Keratinocyte (primary cell): ENCODE measurements around the gene GRK5. TPM values are rescaled to one million over a fixed set of nuclear protein-coding genes. Genes with fewer than 3 reads are reported as not detected.

ENCODE experiments used
- DNase-seq: peaks from one replicate; pipeline ENCODE4 v3.0.0-alpha.2; 2011; ENCODE audit warnings: low read depth, missing footprints, low spot score
- FAIRE-seq: peaks from 2 replicates; lab custom pipeline; 2011; peaks lifted over from hg19 to GRCh38; lab: Jason Lieb, UNC
- H2AFZ ChIP-seq: 2 replicates; pipeline ENCODE4 v1.6.0; 2012; ENCODE audit warnings: low read length, control low read depth, inconsistent platforms; ENCODE audit not compliant: control insufficient read depth
- H3K27ac ChIP-seq: 2 replicates; pipeline ENCODE4 v1.5.1; 2011; ENCODE audit warnings: low read length; ENCODE audit not compliant: control insufficient read depth, insufficient read depth
- H3K27me3 ChIP-seq: 3 replicates; pipeline ENCODE4 v1.6.0; 2011; ENCODE audit warnings: low read length; ENCODE audit not compliant: control insufficient read depth, insufficient read depth; ENCODE audit errors: extremely low read depth
- H3K36me3 ChIP-seq, 2 experiments: 2 replicates in 1 of 2; 3 replicates in 1 of 2; pipeline ENCODE4 v1.5.1; 2011; ENCODE audit warnings: low read length in 2 of 2, mild to moderate bottlenecking in 1 of 2; ENCODE audit not compliant: control insufficient read depth in 2 of 2, insufficient read depth in 2 of 2; ENCODE audit errors: extremely low read depth in 1 of 2
- H3K4me1 ChIP-seq: 3 replicates; pipeline ENCODE4 v1.5.1; 2011; ENCODE audit warnings: low read length; ENCODE audit not compliant: control insufficient read depth, insufficient read depth; ENCODE audit errors: extremely low read depth
- H3K4me2 ChIP-seq: 3 replicates; pipeline ENCODE4 v1.6.0; 2011; ENCODE audit warnings: low read depth, low read length; ENCODE audit not compliant: control insufficient read depth, insufficient read depth; ENCODE audit errors: extremely low read depth
- H3K4me3 ChIP-seq, 3 experiments: fragments of 200-600 bp in 1 of 3; sonication (generic) in 1 of 3; 2 replicates in 2 of 3; 3 replicates in 1 of 3; pipeline ENCODE4 v1.5.1; 2011 to 2016; ENCODE audit warnings: low read length in 3 of 3, mild to moderate bottlenecking in 3 of 3, control low read depth in 2 of 3, inconsistent platforms in 1 of 3, low read depth in 1 of 3, mixed read lengths in 1 of 3, mixed run types in 1 of 3, moderate library complexity in 1 of 3; ENCODE audit not compliant: control insufficient read depth in 2 of 3, insufficient read depth in 2 of 3; ENCODE audit errors: extremely low read depth in 1 of 3
- H3K79me2 ChIP-seq: 2 replicates; pipeline ENCODE4 v1.6.0; 2012; ENCODE audit warnings: low read length; ENCODE audit not compliant: control insufficient read depth, insufficient read depth
- H3K9ac ChIP-seq: 3 replicates; pipeline ENCODE4 v1.6.0; 2011; ENCODE audit warnings: low read length; ENCODE audit not compliant: control insufficient read depth, insufficient read depth; ENCODE audit errors: extremely low read depth
- H3K9me1 ChIP-seq: 3 replicates; pipeline ENCODE4 v1.6.0; 2011; ENCODE audit warnings: low read length; ENCODE audit not compliant: control insufficient read depth, insufficient read depth; ENCODE audit errors: extremely low read depth
- H3K9me3 ChIP-seq: 2 replicates; pipeline ENCODE4 v1.5.1; 2012; ENCODE audit warnings: low read depth, low read length; ENCODE audit not compliant: control insufficient read depth
- H4K20me1 ChIP-seq: 3 replicates; pipeline ENCODE4 v1.6.0; 2011; ENCODE audit warnings: low read length; ENCODE audit not compliant: control insufficient read depth, insufficient read depth; ENCODE audit errors: extremely low read depth
- CTCF ChIP-seq, 3 experiments: IDR thresholded peaks in 1 of 3; conservative IDR thresholded peaks in 1 of 3; optimal IDR thresholded peaks in 1 of 3; 2 replicates in 2 of 3; 3 replicates in 1 of 3; pipeline versions ENCODE3 to v1.5.1; 2011; ENCODE audit warnings: low read length in 3 of 3, mild to moderate bottlenecking in 3 of 3, moderate library complexity in 2 of 3, control low read depth in 1 of 3, inconsistent platforms in 1 of 3; ENCODE audit not compliant: insufficient read depth in 2 of 3; ENCODE audit errors: extremely low read depth in 1 of 3
- EZH2 ChIP-seq: IDR thresholded peaks from one replicate; pipeline ENCODE4 v1.6.1; 2012; ENCODE audit warnings: inconsistent platforms, mild to moderate bottlenecking, low read length, moderate library complexity
- dilution Hi-C: fragments of 300-500 bp; cut with MboI; formaldehyde crosslinking; loops from one replicate; pipeline ENCODE4 v1.7.0; 2020; ENCODE audit warnings: low sequenced_read_pairs; ENCODE audit not compliant: extremely low pct_ligation_motif_present
- polyA plus RNA-seq, 5 experiments: library from polyadenylated mRNA; depleted of rRNA in 3 of 5; stranded (reverse) in 3 of 5; stranded (forward) in 1 of 5; unstranded in 1 of 5; fragments of >200 nt; gene quantifications; 1 replicate in 1 of 5; 2 replicates in 3 of 5; 3 replicates in 1 of 5; pipeline versions ENCODE4 v1.2.1 to v1.2.3, GENCODE V29; 2011 to 2012; ENCODE audit warnings: missing spikeins in 2 of 5, low read depth in 1 of 5, low replicate concordance in 1 of 5

The GRK5 gene
- polyA plus RNA-seq, 1 donor (not counting 4 experiments of a cell fraction or from before 2014, with no cell fraction given), result 7.6 TPM

- H2AFZ ChIP-seq, result no peak overlapping the region
- no peak for DNase-seq
- no peaks in the 10 kb centered on the region for H3K79me2 ChIP-seq
- no peak overlapping the region for H3K4me2 ChIP-seq
- H3K9me1 ChIP-seq, result no peaks in the 10 kb centered on the region
- no peak overlapping the region for H3K4me3 ChIP-seq
- H3K4me1 ChIP-seq, result peaks cover 4% of the 10 kb centered on the region
- H3K36me3 ChIP-seq, result peaks cover 0 to 3% of the 10 kb centered on the region in 2 experiments
- TF ChIP-seq CTCF (optimal IDR thresholded peaks at IDR 0.05 in 1 of 3, IDR thresholded peaks at IDR 0.05 in 1 of 3, conservative IDR thresholded peaks at IDR 0.05 in 1 of 3; ENCODE audit: extremely low read depth in 1 of 3, insufficient read depth in 2 of 3, low read length in 3 of 3), result no peak
- TF ChIP-seq EZH2, result no peak
- dilution Hi-C loops, result no loop called here
- H3K9me3 ChIP-seq, result no peaks in the 10 kb centered on the region
- no peaks in the 10 kb centered on the region for H3K27me3 ChIP-seq
- no peaks in the 10 kb centered on the region for H4K20me1 ChIP-seq
- no peak for FAIRE-seq
- no peak overlapping the region for H3K27ac ChIP-seq
- no peak overlapping the region for H3K9ac ChIP-seq
These were observed 189.3 kb downstream of the GRK5 start for GRCh38 chr10:119396709-119397071.

GRCh38 chr10:119397416-119397815 lies 190.0 kb downstream of the GRK5 start:
- Histone ChIP-seq H3K4me1 (peaks cover 7% of the 10 kb centered on the region), H3K9me1 (no peaks in the 10 kb centered on the region), H3K79me2 (no peaks in the 10 kb centered on the region), H3K4me3 (no peak overlapping the region), H3K4me2 (no peak overlapping the region), H3K9me3 (no peaks in the 10 kb centered on the region), H2AFZ (no peak overlapping the region), H3K36me3 (peaks cover 0 to 3% of the 10 kb centered on the region in 2 experiments), H4K20me1 (no peaks in the 10 kb centered on the region), H3K9ac (no peak overlapping the region), H3K27me3 (no peaks in the 10 kb centered on the region), H3K27ac (no peak overlapping the region)
- DNase-seq (no peak), FAIRE-seq (no peak)
- no peak for TF ChIP-seq EZH2
- TF ChIP-seq CTCF (optimal IDR thresholded peaks at IDR 0.05 in 1 of 3, IDR thresholded peaks at IDR 0.05 in 1 of 3, conservative IDR thresholded peaks at IDR 0.05 in 1 of 3; ENCODE audit: extremely low read depth in 1 of 3, insufficient read depth in 2 of 3, low read length in 3 of 3), result no peak
- dilution Hi-C loops, result no loop called here
